ENCODE results near the gene GRK5. TPM values are rescaled to one million over a fixed set of nuclear protein-coding genes. Genes with fewer than 3 reads are reported as not detected.

Gene GRK5
- total RNA-seq, 1 experiment from 2014 or later: 1.2 TPM

- no peak overlapping the region for H2BK12ac ChIP-seq (ENCODE audit: insufficient read length, low read depth, low read length)
- Mint-ChIP-seq H3K4me3 (no peak overlapping the region), H3K27me3 (ENCODE audit: low read depth) (peaks cover 9% of the 10 kb centered on the region), H3K36me3 (ENCODE audit: insufficient read depth in 1 of 3, low read depth in 3 of 3) (peaks cover 0 to 3% (median 0%) of the 10 kb centered on the region in 3 experiments; a peak in 1 of 7 replicates), H3K4me1 (peaks cover 37 to 40% of the 10 kb centered on the region in 2 experiments), H3K27ac (no peak overlapping the region), H3K9me3 (peaks cover 0 to 3% of the 10 kb centered on the region in 2 experiments; a peak in 1 of 5 replicates)
- no peak overlapping the region for H3K4me2 ChIP-seq (ENCODE audit: insufficient read depth, insufficient read length, low read length)
- H2AFZ ChIP-seq (ENCODE audit: low read length): no peak overlapping the region
- no peaks in the 10 kb centered on the region for H3K23me2 ChIP-seq (ENCODE audit: insufficient read length, low read depth, low read length, poor library complexity, severe bottlenecking)
- H4K5ac ChIP-seq (ENCODE audit: insufficient read length, low read depth, low read length): no peak overlapping the region
- peaks cover 7% of the 10 kb centered on the region; the same call in 1 of the 2 replicates for H3K4me1 ChIP-seq (ENCODE audit: insufficient read depth, low read length)
- no peaks in the 10 kb centered on the region for H3K79me2 ChIP-seq (ENCODE audit: insufficient read depth, low read length)
- no peak overlapping the region for H3K27ac ChIP-seq (ENCODE audit: insufficient read length, low read depth, low read length)
- WGBS (ENCODE audit: extremely low coverage, insufficient read length, low lambda C conversion rate): no CpG with 5 or more reads among the region's 11 CpGs
- H3K23ac ChIP-seq (ENCODE audit: insufficient read length, low read depth, low read length): no peak overlapping the region
- no peaks in the 10 kb centered on the region for H3K9me3 ChIP-seq (ENCODE audit: control insufficient read depth, low read depth, low read length)
- no peak overlapping the region for H3K4ac ChIP-seq (ENCODE audit: low read depth, low read length)
- H2BK15ac ChIP-seq (ENCODE audit: low read depth, low read length): no peak overlapping the region
- no peak overlapping the region for H2BK20ac ChIP-seq (ENCODE audit: low read depth, low read length, poor library complexity, severe bottlenecking)
- DNase-seq: no peak
- H3K27me3 ChIP-seq (ENCODE audit: insufficient read depth, low read length): no peaks in the 10 kb centered on the region
- no peak overlapping the region for H2BK120ac ChIP-seq (ENCODE audit: low read depth, low read length, poor library complexity, severe bottlenecking)
- H3K18ac ChIP-seq (ENCODE audit: insufficient read length, low read depth, low read length): no peak overlapping the region
- H4K8ac ChIP-seq (replicated peaks; ENCODE audit: insufficient read length, low read depth, low read length): no peak overlapping the region
- H4K20me1 ChIP-seq (ENCODE audit: control insufficient read depth, insufficient read depth, insufficient read length): no peaks in the 10 kb centered on the region
- TF ChIP-seq CTCF (conservative IDR thresholded peaks at IDR 0.05): no peak
- no peak overlapping the region for H3T11ph ChIP-seq (ENCODE audit: low read length)
- H2AK5ac ChIP-seq (ENCODE audit: insufficient read length, low read length): no peak overlapping the region
- H3K56ac ChIP-seq (ENCODE audit: insufficient read length, low read depth, low read length): no peak overlapping the region
- H2BK5ac ChIP-seq (ENCODE audit: insufficient read length, low read length): no peak overlapping the region
- H3K14ac ChIP-seq (ENCODE audit: insufficient read depth, low read length): no peak overlapping the region
- no peak overlapping the region for H3K9ac ChIP-seq (ENCODE audit: extremely low read depth, insufficient read length, low read length)
- no peaks in the 10 kb centered on the region for H3K79me1 ChIP-seq (ENCODE audit: insufficient read depth, low read depth, low read length, poor library complexity, severe bottlenecking)
- H4K91ac ChIP-seq (ENCODE audit: insufficient read length, low read depth, low read length): no peak overlapping the region
These were observed 106.7 kb downstream of the GRK5 start for GRCh38 chr10:119314061-119314460.

Measured in H9 (cell line).